Neuron (in vitro differentiated cells): ENCODE results near the gene LFNG.

Experiments used
- H2AFZ ChIP-seq: one replicate; pipeline ENCODE4 v1.6.1; 2013; ENCODE audit warnings: low read depth, mild to moderate bottlenecking, inconsistent platforms, low read length, moderate library complexity
- H3K27me3 ChIP-seq: one replicate; pipeline ENCODE4 v1.6.1; 2013; ENCODE audit warnings: low read length; ENCODE audit not compliant: insufficient read depth
- H3K36me3 ChIP-seq: one replicate; pipeline ENCODE4 v1.6.1; 2013; ENCODE audit warnings: low read length; ENCODE audit not compliant: insufficient read depth
- H3K4me1 ChIP-seq: one replicate; pipeline ENCODE4 v1.6.1; 2013; ENCODE audit warnings: low read length; ENCODE audit not compliant: insufficient read depth
- H3K4me3 ChIP-seq: 2 replicates; pipeline ENCODE4 v1.5.1; 2013; ENCODE audit warnings: mild to moderate bottlenecking, low read length, moderate library complexity
- H3K9me3 ChIP-seq: one replicate; pipeline ENCODE4 v1.6.1; 2013; ENCODE audit warnings: low read length

The LFNG gene

GRCh38 chr7:2567679-2568278 is 48.2 kb downstream of the LFNG start:
- Histone ChIP-seq H3K4me1 (peaks cover 27% of the 10 kb centered on the region), H3K4me3 (no peak overlapping the region), H3K36me3 (peaks cover 4% of the 10 kb centered on the region), H3K27me3 (no peaks in the 10 kb centered on the region), H2AFZ (no peak overlapping the region), H3K9me3 (no peaks in the 10 kb centered on the region)

GRCh38 chr7:2568521-2569223 is 49.1 kb downstream of the LFNG start:
- Histone ChIP-seq H3K4me3 (no peak overlapping the region), H3K9me3 (no peaks in the 10 kb centered on the region), H2AFZ (no peak overlapping the region), H3K27me3 (no peaks in the 10 kb centered on the region), H3K4me1 (peaks cover 27% of the 10 kb centered on the region), H3K36me3 (peaks cover 10% of the 10 kb centered on the region)

GRCh38 chr7:2569421-2569820 is 49.8 kb downstream of the LFNG start:
- Histone ChIP-seq H3K4me3 (no peak overlapping the region), H3K36me3 (peaks cover 15% of the 10 kb centered on the region), H3K27me3 (no peaks in the 10 kb centered on the region), H2AFZ (no peak overlapping the region), H3K9me3 (no peaks in the 10 kb centered on the region), H3K4me1 (peaks cover 27% of the 10 kb centered on the region)

GRCh38 chr7:2570021-2570420 is 50.4 kb downstream of the LFNG start:
- Histone ChIP-seq H3K36me3 (peaks cover 17% of the 10 kb centered on the region), H2AFZ (no peak overlapping the region)

GRCh38 chr7:2571409-2571808 is 51.8 kb downstream of the LFNG start:
- Histone ChIP-seq H3K4me1 (peaks cover 23% of the 10 kb centered on the region), H3K4me3 (no peak overlapping the region), H3K36me3 (peaks cover 21% of the 10 kb centered on the region), H2AFZ (no peak overlapping the region), H3K9me3 (no peaks in the 10 kb centered on the region), H3K27me3 (no peaks in the 10 kb centered on the region)

More at GRCh38 chr7:2570021-2570420, 50.4 kb downstream of the LFNG start:
- H3K4me1 ChIP-seq: peaks cover 24% of the 10 kb centered on the region
- H3K4me3 ChIP-seq: no peak overlapping the region
- H3K9me3 ChIP-seq: no peaks in the 10 kb centered on the region
- no peaks in the 10 kb centered on the region for H3K27me3 ChIP-seq

- H3K27me3 ChIP-seq: no peaks in the 10 kb centered on the region
- peaks cover 21% of the 10 kb centered on the region for H3K36me3 ChIP-seq
- H2AFZ ChIP-seq: no peak overlapping the region
- no peaks in the 10 kb centered on the region for H3K9me3 ChIP-seq
- no peak overlapping the region for H3K4me3 ChIP-seq
- peaks cover 14% of the 10 kb centered on the region for H3K4me1 ChIP-seq
These were observed 52.7 kb downstream of the LFNG start for GRCh38 chr7:2572101-2572842.

- Histone ChIP-seq H3K4me3 (no peak overlapping the region), H3K9me3 (no peaks in the 10 kb centered on the region), H3K36me3 (peaks cover 29% of the 10 kb centered on the region), H3K4me1 (peaks cover 7% of the 10 kb centered on the region), H2AFZ (no peak overlapping the region), H3K27me3 (no peaks in the 10 kb centered on the region)
These were observed 54.2 kb downstream of the LFNG start for GRCh38 chr7:2573761-2574160.

- H3K27me3 ChIP-seq: no peaks in the 10 kb centered on the region
- H3K9me3 ChIP-seq: no peaks in the 10 kb centered on the region
- H3K4me1 ChIP-seq: no peaks in the 10 kb centered on the region
- H3K4me3 ChIP-seq: no peak overlapping the region
- H3K36me3 ChIP-seq: peaks cover 34% of the 10 kb centered on the region
- H2AFZ ChIP-seq: no peak overlapping the region
These were observed 55.6 kb downstream of the LFNG start for GRCh38 chr7:2575046-2575732.

GRCh38 chr7:2575733-2576340 is 56.3 kb downstream of the LFNG start:
- H3K27me3 ChIP-seq: no peaks in the 10 kb centered on the region
- H3K4me1 ChIP-seq: no peaks in the 10 kb centered on the region
- no peak overlapping the region for H2AFZ ChIP-seq
- H3K4me3 ChIP-seq: no peak overlapping the region
- H3K36me3 ChIP-seq: peaks cover 34% of the 10 kb centered on the region
- no peaks in the 10 kb centered on the region for H3K9me3 ChIP-seq

- Histone ChIP-seq H2AFZ (no peak overlapping the region), H3K27me3 (no peaks in the 10 kb centered on the region), H3K4me3 (no peak overlapping the region), H3K4me1 (no peaks in the 10 kb centered on the region), H3K9me3 (no peaks in the 10 kb centered on the region), H3K36me3 (peaks cover 34% of the 10 kb centered on the region)
These were observed 57.3 kb downstream of the LFNG start for GRCh38 chr7:2576742-2577491.
